Esophagus squamous epithelium (tissue), 5 donors: ENCODE results near the gene LTK. TPM values are rescaled to one million over a fixed set of nuclear protein-coding genes. Genes with fewer than 3 reads are reported as not detected.
A peak's percentile ranks its signal among the peaks of the same experiment; 100 is the strongest.

Experiments
- DNase-seq: peaks from one replicate; lab custom pipeline; 2025; lab: John Stamatoyannopoulos, UW
- H3K27ac ChIP-seq, 4 donors: fragments of 200-600 bp; sonication (generic); one replicate each; pipeline ENCODE4 v1.5.1; 2016 to 2019; ENCODE audit warnings: mild to moderate bottlenecking in 1 of 4
- H3K27me3 ChIP-seq, 4 donors: fragments of 200-600 bp; sonication (generic); 1 replicate in 3 of 4; 2 replicates in 1 of 4; pipeline versions ENCODE4 v1.5.1 to v1.6.0; 2017 to 2021; ENCODE audit warnings: antibody characterized with exemption in 1 of 4
- H3K36me3 ChIP-seq, 3 donors: fragments of 200-600 bp; sonication (generic); one replicate each; pipeline ENCODE4 v1.5.1; 2016 to 2019
- H3K4me1 ChIP-seq, 3 donors: fragments of 200-600 bp; sonication (generic); one replicate each; pipeline ENCODE4 v1.5.1; 2017 to 2019
- H3K4me3 ChIP-seq, 4 donors: fragments of 200-600 bp; sonication (generic); 1 replicate in 3 of 4; 2 replicates in 1 of 4; pipeline ENCODE4 v1.5.1; 2016 to 2019; ENCODE audit warnings: mild to moderate bottlenecking in 2 of 4, moderate library complexity in 1 of 4
- H3K9me3 ChIP-seq, 3 donors: fragments of 200-600 bp; sonication (generic); one replicate each; pipeline ENCODE4 v1.5.1; 2016 to 2019
- CTCF ChIP-seq, 6 experiments: fragments of 450-650 bp in 4 of 6; fragments of 200-600 bp in 2 of 6; sonication (generic) in 2 of 6; IDR thresholded peaks; one replicate each; pipeline ENCODE4 v1.5.1; 2016 to 2019; ENCODE audit warnings: antibody characterized with exemption in 6 of 6, mild to moderate bottlenecking in 4 of 6, moderate library complexity in 4 of 6
- POLR2A ChIP-seq, 4 donors: fragments of 450-650 bp; IDR thresholded peaks; one replicate each; pipeline ENCODE4 v1.6.1; 2017; ENCODE audit warnings: antibody characterized with exemption in 4 of 4, mild to moderate bottlenecking in 4 of 4, moderate library complexity in 3 of 4
- WGBS, 2 donors: methylation state at CpG; one replicate each; pipeline ENCODE4 v1.1.5; 2018; 5-methylcytosine and 5-hydroxymethylcytosine counted together
- intact Hi-C: fragments of 100-400 bp; cut with DNase I; formaldehyde crosslinking; loops from one replicate; pipeline ENCODE4 v1.15.0; 2022
- total RNA-seq, 4 donors: library from RNA; depleted of rRNA; stranded (reverse); fragments of >200 nt; gene quantifications; one replicate each; pipeline ENCODE4 v1.1.0, GENCODE V29; 2016
- donor health status: DM: yes; HTN: yes; CAD: no.

The LTK gene
- total RNA-seq, 4 donors from 2014 or later, result 0.38 to 0.82 TPM; not detected in 2

- TF ChIP-seq CTCF (IDR thresholded peaks at IDR 0.05) (no peak), POLR2A (IDR thresholded peaks at IDR 0.05) (no peak)
- intact Hi-C loops, result no loop called here
- H3K27ac ChIP-seq, result peak overlapping the region in 2 of 4 donors; percentile 27 to 33
- H3K27me3 ChIP-seq, result no peaks in the 10 kb centered on the region
- no peaks in the 10 kb centered on the region for H3K36me3 ChIP-seq
- H3K4me1 ChIP-seq, result peaks cover 6 to 25% (median 10%) of the 10 kb centered on the region in 3 donors
- no peak overlapping the region for H3K4me3 ChIP-seq
- 61 to 75% methylated on average over 13 of the region's 13 CpGs for WGBS, 2 donors
- DNase-seq, result no peak
- H3K9me3 ChIP-seq, result no peaks in the 10 kb centered on the region
Observed at GRCh38 chr15:41546851-41547786, 33.5 kb upstream of the LTK start.

- H3K4me3 ChIP-seq, result no peak overlapping the region
- TF ChIP-seq CTCF (IDR thresholded peaks at IDR 0.05), result no peak
- no peak for DNase-seq
Observed at GRCh38 chr15:41545218-41545617, 31.6 kb upstream of the LTK start.

GRCh38 chr15:41544650-41545015 lies 31.0 kb upstream of the LTK start:
- TF ChIP-seq POLR2A (IDR thresholded peaks at IDR 0.05) (no peak), CTCF (IDR thresholded peaks at IDR 0.05) (no peak)
- intact Hi-C loops, result no loop called here
- no peak for DNase-seq

More at GRCh38 chr15:41545218-41545617, 31.6 kb upstream of the LTK start:
- WGBS, 2 donors, result 83 to 89% methylated on average over 2 to 3 of the region's 3 CpGs
- no peaks in the 10 kb centered on the region for H3K9me3 ChIP-seq
- intact Hi-C loops, result no loop called here
- peaks cover 6 to 25% (median 10%) of the 10 kb centered on the region in 3 donors for H3K4me1 ChIP-seq
- H3K36me3 ChIP-seq, result no peaks in the 10 kb centered on the region
- H3K27ac ChIP-seq, result no peak overlapping the region
- no peaks in the 10 kb centered on the region for H3K27me3 ChIP-seq

GRCh38 chr15:41543521-41543870 lies 29.9 kb upstream of the LTK start:
- Histone ChIP-seq H3K4me1 (peaks cover 6 to 25% (median 10%) of the 10 kb centered on the region in 3 donors), H3K27ac (peak overlapping the region in 3 of 4 donors; percentile 81 to 88 (median 85)), H3K4me3 (peak overlapping the region; percentile 68 to 98 (median 90)), H3K27me3 (no peaks in the 10 kb centered on the region), H3K9me3 (no peaks in the 10 kb centered on the region), H3K36me3 (no peaks in the 10 kb centered on the region)
- TF ChIP-seq POLR2A (IDR thresholded peaks at IDR 0.05), result no peak
- no peak for TF ChIP-seq CTCF (IDR thresholded peaks at IDR 0.05)
- no peak for DNase-seq
- WGBS, 2 donors, result 1 to 11% methylated on average over 8 of the region's 8 CpGs
- intact Hi-C loops, result no loop called here

More at GRCh38 chr15:41544650-41545015, 31.0 kb upstream of the LTK start:
- Histone ChIP-seq H3K27ac (peak overlapping the region; percentile 3 to 88 (median 83)), H3K4me3 (peak overlapping the region; percentile 68 to 98 (median 90)), H3K4me1 (peaks cover 6 to 25% (median 10%) of the 10 kb centered on the region in 3 donors), H3K36me3 (no peaks in the 10 kb centered on the region), H3K9me3 (no peaks in the 10 kb centered on the region), H3K27me3 (no peaks in the 10 kb centered on the region)
- WGBS, 2 donors, result 59 to 60% methylated on average over 6 to 14 of the region's 15 CpGs

GRCh38 chr15:41536866-41537265 lies 23.2 kb upstream of the LTK start:
- Histone ChIP-seq H3K4me1 (no peaks in the 10 kb centered on the region), H3K27ac (no peak overlapping the region), H3K36me3 (peaks cover 0 to 58% (median 7%) of the 10 kb centered on the region in 3 donors), H3K27me3 (no peaks in the 10 kb centered on the region), H3K9me3 (no peaks in the 10 kb centered on the region), H3K4me3 (no peak overlapping the region)
- DNase-seq, result no peak
- no peak for TF ChIP-seq CTCF (IDR thresholded peaks at IDR 0.05)
- no peak for TF ChIP-seq POLR2A (IDR thresholded peaks at IDR 0.05)
- 85 to 95% methylated on average over 10 to 11 of the region's 11 CpGs for WGBS, 2 donors
- intact Hi-C loops, result no loop called here
